Astrocyte (in vitro differentiated cells and primary cell): Measurements from ENCODE around the gene TENM3. TPM values are rescaled to one million over a fixed set of nuclear protein-coding genes. Genes with fewer than 3 reads are reported as not detected.

ENCODE experiments used
- DNase-seq: peaks from one replicate; pipeline ENCODE4 v3.0.0-alpha.2; 2010; ENCODE audit warnings: low read depth
- FAIRE-seq: peaks from 2 replicates; lab custom pipeline; 2011; peaks lifted over from hg19 to GRCh38; lab: Jason Lieb, UNC
- H2AFZ ChIP-seq: 2 replicates; pipeline ENCODE4 v1.6.0; 2012; ENCODE audit warnings: low read depth, low read length, inconsistent platforms
- H3K27ac ChIP-seq: 2 replicates; pipeline ENCODE4 v1.5.1; 2011; ENCODE audit warnings: low read depth, low read length, inconsistent platforms
- H3K27me3 ChIP-seq: 2 replicates; pipeline ENCODE4 v1.6.0; 2011; ENCODE audit warnings: low read length, inconsistent platforms; ENCODE audit not compliant: insufficient read depth
- H3K36me3 ChIP-seq: 2 replicates; pipeline ENCODE4 v1.5.1; 2011; ENCODE audit warnings: low read length, inconsistent platforms; ENCODE audit not compliant: insufficient read depth
- H3K4me1 ChIP-seq: 2 replicates; pipeline ENCODE4 v1.5.1; 2011; ENCODE audit warnings: low read length, inconsistent platforms; ENCODE audit not compliant: insufficient read depth
- H3K4me2 ChIP-seq: 2 replicates; pipeline ENCODE4 v1.6.0; 2012; ENCODE audit warnings: low read length, inconsistent platforms
- H3K4me3 ChIP-seq: 2 replicates; pipeline ENCODE4 v1.5.1; 2011; ENCODE audit warnings: low read depth, mild to moderate bottlenecking, low read length, inconsistent platforms; ENCODE audit not compliant: insufficient read depth
- H3K79me2 ChIP-seq: 2 replicates; pipeline ENCODE4 v1.6.0; 2012; ENCODE audit warnings: mild to moderate bottlenecking, low read length, inconsistent platforms; ENCODE audit not compliant: insufficient read depth
- H3K9ac ChIP-seq: 2 replicates; pipeline ENCODE4 v1.6.0; 2012; ENCODE audit warnings: mild to moderate bottlenecking, low read length, inconsistent platforms
- H3K9me3 ChIP-seq: 2 replicates; pipeline ENCODE4 v1.5.1; 2012; ENCODE audit warnings: low read depth, mild to moderate bottlenecking, low read length, inconsistent platforms; ENCODE audit not compliant: insufficient read depth
- H4K20me1 ChIP-seq: 2 replicates; pipeline ENCODE4 v1.6.0; 2012; ENCODE audit warnings: low read length, inconsistent platforms; ENCODE audit not compliant: insufficient read depth
- H3K27ac Mint-ChIP-seq: one replicate; pipeline ENCODE4 v1.8.0; 2021; ENCODE audit warnings: mild to moderate bottlenecking, mixed read lengths; ENCODE audit not compliant: unreplicated experiment
- H3K27me3 Mint-ChIP-seq: one replicate; pipeline ENCODE4 v1.8.0; 2021; ENCODE audit warnings: low read depth, mixed read lengths; ENCODE audit not compliant: unreplicated experiment
- H3K36me3 Mint-ChIP-seq: one replicate; pipeline ENCODE4 v1.8.0; 2021; ENCODE audit warnings: low read depth, mixed read lengths; ENCODE audit not compliant: unreplicated experiment
- H3K4me1 Mint-ChIP-seq: one replicate; pipeline ENCODE4 v1.8.0; 2021; ENCODE audit warnings: low read depth, mixed read lengths; ENCODE audit not compliant: unreplicated experiment
- H3K4me3 Mint-ChIP-seq: one replicate; pipeline ENCODE4 v1.8.0; 2021; ENCODE audit warnings: mild to moderate bottlenecking, moderate library complexity, mixed read lengths; ENCODE audit not compliant: unreplicated experiment
- H3K9me3 Mint-ChIP-seq: one replicate; pipeline ENCODE4 v1.8.0; 2021; ENCODE audit warnings: mild to moderate bottlenecking, mixed read lengths; ENCODE audit not compliant: unreplicated experiment
- CTCF ChIP-seq: IDR thresholded peaks from 2 replicates; pipeline ENCODE4 v1.5.1; 2011; ENCODE audit warnings: low read depth, mild to moderate bottlenecking, inconsistent platforms, low read length, moderate library complexity; ENCODE audit not compliant: insufficient read depth
- EZH2 ChIP-seq: IDR thresholded peaks from 2 replicates; pipeline ENCODE4 v1.6.1; 2012; ENCODE audit warnings: mild to moderate bottlenecking, low read length, inconsistent platforms; ENCODE audit not compliant: insufficient read depth
- total RNA-seq: library from RNA; stranded (reverse); gene quantifications from 2 replicates; pipeline ENCODE4 v1.2.1, GENCODE V29; 2021

Gene TENM3
- total RNA-seq, 1 donor from 2014 or later, result 127 TPM

GRCh38 chr4:182770259-182770995 is 527.2 kb downstream of the TENM3 start:
- H3K4me1 ChIP-seq, result peaks cover 13% of the 10 kb centered on the region
- Mint-ChIP-seq H3K4me1 (peaks cover 11% of the 10 kb centered on the region), H3K36me3 (peaks cover 14% of the 10 kb centered on the region), H3K4me3 (no peak overlapping the region), H3K9me3 (peaks cover 2% of the 10 kb centered on the region), H3K27ac (no peak overlapping the region), H3K27me3 (no peaks in the 10 kb centered on the region)
- no peak overlapping the region for H2AFZ ChIP-seq
- H4K20me1 ChIP-seq, result peaks cover 4% of the 10 kb centered on the region
- H3K9me3 ChIP-seq, result no peaks in the 10 kb centered on the region
- no peak overlapping the region for H3K9ac ChIP-seq
- H3K27ac ChIP-seq, result no peak overlapping the region
- H3K36me3 ChIP-seq, result peaks cover 4% of the 10 kb centered on the region
- FAIRE-seq, result no peak
- no peaks in the 10 kb centered on the region for H3K27me3 ChIP-seq
- H3K79me2 ChIP-seq, result peaks cover 3% of the 10 kb centered on the region
- H3K4me2 ChIP-seq, result peak overlapping the region; percentile 17
- H3K4me3 ChIP-seq, result no peak overlapping the region
- DNase-seq, result no peak
- TF ChIP-seq CTCF (no peak), EZH2 (no peak)

- Histone ChIP-seq H3K36me3 (peaks cover 4% of the 10 kb centered on the region), H3K79me2 (peaks cover 3% of the 10 kb centered on the region), H3K27me3 (no peaks in the 10 kb centered on the region), H4K20me1 (peaks cover 4% of the 10 kb centered on the region), H3K27ac (no peak overlapping the region), H3K4me3 (no peak overlapping the region), H3K9me3 (no peaks in the 10 kb centered on the region), H3K4me1 (peaks cover 13% of the 10 kb centered on the region), H3K4me2 (peak overlapping the region; percentile 17), H2AFZ (no peak overlapping the region), H3K9ac (no peak overlapping the region)
- Mint-ChIP-seq H3K4me1 (peaks cover 11% of the 10 kb centered on the region), H3K36me3 (peaks cover 17% of the 10 kb centered on the region), H3K9me3 (peaks cover 2% of the 10 kb centered on the region), H3K4me3 (no peak overlapping the region), H3K27ac (no peak overlapping the region), H3K27me3 (no peaks in the 10 kb centered on the region)
- no peak for FAIRE-seq
- TF ChIP-seq CTCF, result no peak
- no peak for TF ChIP-seq EZH2
- DNase-seq, result no peak
Measured at GRCh38 chr4:182770996-182771514, 527.9 kb downstream of the TENM3 start.

GRCh38 chr4:182775075-182775474 is 531.9 kb downstream of the TENM3 start:
- FAIRE-seq, result no peak

More at GRCh38 chr4:182775075-182775474, 531.9 kb downstream of the TENM3 start:
- Histone ChIP-seq H3K4me2 (no peak overlapping the region), H3K79me2 (peaks cover 3% of the 10 kb centered on the region), H3K36me3 (peaks cover 9% of the 10 kb centered on the region), H4K20me1 (no peaks in the 10 kb centered on the region), H3K9me3 (no peaks in the 10 kb centered on the region), H3K4me3 (no peak overlapping the region), H3K9ac (no peak overlapping the region), H3K27ac (no peak overlapping the region), H2AFZ (no peak overlapping the region), H3K4me1 (peaks cover 8% of the 10 kb centered on the region), H3K27me3 (no peaks in the 10 kb centered on the region)
- no peak overlapping the region for H3K27ac Mint-ChIP-seq
- H3K4me1 Mint-ChIP-seq, result peaks cover 2% of the 10 kb centered on the region
- no peaks in the 10 kb centered on the region for H3K27me3 Mint-ChIP-seq
- H3K9me3 Mint-ChIP-seq, result no peaks in the 10 kb centered on the region
- no peak overlapping the region for H3K4me3 Mint-ChIP-seq
- TF ChIP-seq CTCF, result no peak
- TF ChIP-seq EZH2, result no peak
- H3K36me3 Mint-ChIP-seq, result peaks cover 18% of the 10 kb centered on the region
- DNase-seq, result no peak
